Activated naive CD4-positive, alpha-beta T cell treated with anti-CD3 and anti-CD28 coated beads, Interleukin-2, amount 50 U/mL, for 24 hours (primary cell): ENCODE data around the gene RNU6-1.

Experiments
- H3K27ac Mint-ChIP-seq: one replicate; pipeline ENCODE4 v1.8.0; 2021; ENCODE audit warnings: mild to moderate bottlenecking, mixed read lengths
- H3K27me3 Mint-ChIP-seq: one replicate; pipeline ENCODE4 v1.8.0; 2021; ENCODE audit warnings: mixed read lengths
- H3K36me3 Mint-ChIP-seq: one replicate; pipeline ENCODE4 v1.8.0; 2021; ENCODE audit warnings: mixed read lengths
- H3K4me1 Mint-ChIP-seq: one replicate; pipeline ENCODE4 v1.8.0; 2021; ENCODE audit warnings: mixed read lengths
- H3K4me3 Mint-ChIP-seq: one replicate; pipeline ENCODE4 v1.8.0; 2021; ENCODE audit warnings: mild to moderate bottlenecking, mixed read lengths
- H3K9me3 Mint-ChIP-seq: one replicate; pipeline ENCODE4 v1.8.0; 2021; ENCODE audit warnings: mixed read lengths

Gene RNU6-1

DNA sequence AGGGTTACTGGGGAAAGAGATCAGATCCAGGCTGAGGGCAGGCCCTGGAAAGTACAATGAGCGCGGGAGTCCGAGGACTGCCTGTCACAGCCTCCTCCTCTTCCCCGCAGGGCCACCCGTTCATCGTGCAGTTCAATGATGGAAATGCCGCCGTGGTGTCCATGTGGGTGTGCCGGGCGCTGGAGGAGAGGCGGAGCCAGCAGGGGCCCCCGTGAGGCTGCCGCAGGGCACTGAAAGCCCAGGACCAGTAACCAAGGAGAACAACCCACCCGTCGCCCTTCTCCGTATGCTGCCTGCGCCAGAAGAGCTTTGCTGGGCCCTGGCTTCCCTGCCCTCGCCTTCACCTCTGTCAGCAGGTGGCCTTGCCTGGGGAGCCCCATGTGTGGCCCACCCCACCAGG lies 33.3 kb downstream of the RNU6-1 start:
- Mint-ChIP-seq H3K27me3 (no peaks in the 10 kb centered on the region), H3K36me3 (peaks cover 3% of the 10 kb centered on the region), H3K4me3 (no peak overlapping the region), H3K4me1 (no peaks in the 10 kb centered on the region), H3K9me3 (no peaks in the 10 kb centered on the region), H3K27ac (no peak overlapping the region)

DNA sequence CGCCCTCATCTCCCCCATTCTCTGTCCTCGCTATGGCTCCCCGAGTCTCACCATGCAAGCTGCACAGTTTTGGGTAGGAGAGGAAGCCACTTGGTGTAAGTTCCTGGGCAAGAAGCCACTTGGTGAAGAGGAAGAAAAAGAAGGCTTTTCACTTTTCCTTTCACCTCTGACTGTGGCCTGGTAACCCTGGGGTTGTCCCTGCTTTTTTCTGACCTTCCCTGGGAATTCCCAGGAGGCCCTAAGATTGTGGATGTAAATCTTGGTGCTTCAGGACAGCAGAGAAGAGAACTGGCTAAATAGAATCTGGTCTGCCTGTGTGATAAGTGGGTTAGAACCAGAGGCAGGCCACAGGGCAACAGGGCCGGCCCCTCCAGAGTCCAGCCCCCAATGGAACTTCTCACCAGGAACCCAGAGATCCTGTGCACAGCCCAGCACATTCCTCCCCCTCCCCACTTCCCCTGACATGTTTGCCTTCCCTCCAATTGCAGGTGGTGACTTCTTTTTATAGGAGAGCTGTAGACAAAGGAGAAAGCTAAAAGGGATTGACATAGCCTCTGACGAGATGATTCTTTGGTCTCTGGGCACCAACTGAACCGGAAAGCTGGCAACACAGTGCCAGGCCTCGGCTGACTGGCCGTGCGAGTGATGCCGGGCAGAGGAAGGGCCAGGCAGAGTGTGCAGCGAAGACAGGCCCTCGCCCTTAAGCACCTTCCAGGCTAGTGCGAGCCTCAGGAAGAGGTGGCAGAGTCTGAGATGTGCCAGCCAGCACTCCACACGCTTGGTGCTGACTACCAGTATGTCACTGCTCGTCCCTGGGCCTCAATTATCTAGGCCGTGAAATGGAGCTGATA lies 34.0 kb downstream of the RNU6-1 start:
- H3K4me1 Mint-ChIP-seq, result no peaks in the 10 kb centered on the region

DNA sequence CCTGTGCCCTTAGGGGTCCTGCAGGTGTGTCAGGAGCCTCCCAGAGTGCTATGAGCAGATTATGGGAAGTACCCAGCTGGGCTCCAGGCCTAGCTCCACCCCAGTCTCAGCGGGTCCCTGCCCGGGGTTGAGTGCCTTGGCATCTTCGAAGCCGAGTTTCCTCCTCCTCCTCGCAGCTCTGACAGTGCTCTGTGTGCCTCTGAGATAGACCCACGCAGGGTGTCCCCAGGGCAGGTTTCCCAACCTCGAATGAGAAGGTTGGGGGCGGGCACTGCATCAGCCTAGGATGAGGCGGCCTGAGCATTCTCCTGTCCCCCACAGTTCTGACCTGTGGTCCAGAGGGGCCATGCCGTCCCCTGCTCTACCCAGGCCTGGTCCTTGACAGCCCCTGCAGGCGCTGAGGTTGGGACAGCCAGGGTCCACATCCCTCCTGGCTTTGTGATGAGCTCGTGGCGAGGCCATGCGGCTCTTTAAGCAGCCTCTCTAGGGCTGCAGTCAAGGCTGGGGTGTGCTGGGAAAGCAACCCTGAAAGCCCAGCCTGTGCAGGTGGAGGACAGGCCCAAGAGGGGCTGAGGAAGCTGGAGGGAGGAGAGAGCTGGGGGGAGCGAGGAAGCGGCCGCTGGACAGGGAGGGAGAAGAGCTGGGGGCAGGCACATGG lies 34.7 kb downstream of the RNU6-1 start:
- Mint-ChIP-seq H3K27ac (no peak overlapping the region), H3K27me3 (no peaks in the 10 kb centered on the region), H3K36me3 (peaks cover 8% of the 10 kb centered on the region), H3K9me3 (no peaks in the 10 kb centered on the region), H3K4me3 (no peak overlapping the region), H3K4me1 (no peaks in the 10 kb centered on the region)

More for the DNA sequence above, 34.0 kb downstream of the RNU6-1 start:
- Mint-ChIP-seq H3K27ac (no peak overlapping the region), H3K9me3 (no peaks in the 10 kb centered on the region), H3K27me3 (no peaks in the 10 kb centered on the region), H3K36me3 (peaks cover 3% of the 10 kb centered on the region), H3K4me3 (no peak overlapping the region)

- Mint-ChIP-seq H3K4me3 (no peak overlapping the region), H3K27me3 (no peaks in the 10 kb centered on the region), H3K4me1 (no peaks in the 10 kb centered on the region), H3K27ac (no peak overlapping the region), H3K9me3 (no peaks in the 10 kb centered on the region), H3K36me3 (peaks cover 8% of the 10 kb centered on the region)
These were observed 35.6 kb downstream of the RNU6-1 start for GRCh38 chr15:67803996-67804843.

GRCh38 chr15:67803299-67803698 lies 36.5 kb downstream of the RNU6-1 start:
- H3K4me3 Mint-ChIP-seq, result no peak overlapping the region
- no peaks in the 10 kb centered on the region for H3K9me3 Mint-ChIP-seq
- H3K27me3 Mint-ChIP-seq, result no peaks in the 10 kb centered on the region
- H3K36me3 Mint-ChIP-seq, result peaks cover 4% of the 10 kb centered on the region
- H3K27ac Mint-ChIP-seq, result no peak overlapping the region
- H3K4me1 Mint-ChIP-seq, result no peaks in the 10 kb centered on the region

- Mint-ChIP-seq H3K4me3 (no peak overlapping the region), H3K27me3 (no peaks in the 10 kb centered on the region), H3K4me1 (no peaks in the 10 kb centered on the region), H3K36me3 (peaks cover 7% of the 10 kb centered on the region), H3K27ac (no peak overlapping the region), H3K9me3 (no peaks in the 10 kb centered on the region)
These were observed 37.6 kb downstream of the RNU6-1 start for GRCh38 chr15:67801926-67802914.

- no peaks in the 10 kb centered on the region for H3K9me3 Mint-ChIP-seq
- H3K36me3 Mint-ChIP-seq, result peaks cover 8% of the 10 kb centered on the region
- no peak overlapping the region for H3K4me3 Mint-ChIP-seq
- H3K27me3 Mint-ChIP-seq, result no peaks in the 10 kb centered on the region
- no peaks in the 10 kb centered on the region for H3K4me1 Mint-ChIP-seq
- H3K27ac Mint-ChIP-seq, result no peak overlapping the region
These were observed 38.7 kb downstream of the RNU6-1 start for GRCh38 chr15:67801142-67801541.

DNA sequence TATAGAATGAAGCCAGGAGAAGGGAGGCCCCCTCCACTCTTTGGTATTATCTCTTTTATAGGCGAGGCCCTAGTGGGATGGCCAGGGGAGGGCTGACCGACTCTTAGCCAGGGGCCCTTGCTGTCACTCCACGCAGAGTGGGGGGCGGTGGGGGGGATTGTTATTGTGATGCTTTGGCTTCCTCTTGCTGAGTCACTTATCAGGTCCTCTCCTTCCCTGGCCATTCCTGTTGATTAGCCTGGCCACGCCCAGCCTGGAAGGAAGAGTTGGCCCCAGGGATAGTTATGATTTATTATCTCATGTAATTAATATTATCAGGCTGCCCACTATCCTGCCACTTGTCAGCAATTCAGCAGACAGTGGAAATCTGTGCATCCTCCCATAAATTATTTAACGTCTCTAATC lies 40.0 kb downstream of the RNU6-1 start:
- Mint-ChIP-seq H3K9me3 (no peaks in the 10 kb centered on the region), H3K4me3 (no peak overlapping the region), H3K27ac (no peak overlapping the region), H3K36me3 (peaks cover 14% of the 10 kb centered on the region), H3K27me3 (no peaks in the 10 kb centered on the region), H3K4me1 (no peaks in the 10 kb centered on the region)

- H3K4me1 Mint-ChIP-seq, result no peaks in the 10 kb centered on the region
- H3K4me3 Mint-ChIP-seq, result no peak overlapping the region
- H3K27ac Mint-ChIP-seq, result no peak overlapping the region
- H3K27me3 Mint-ChIP-seq, result no peaks in the 10 kb centered on the region
- H3K36me3 Mint-ChIP-seq, result peaks cover 29% of the 10 kb centered on the region
- no peaks in the 10 kb centered on the region for H3K9me3 Mint-ChIP-seq
These were observed 43.4 kb downstream of the RNU6-1 start for GRCh38 chr15:67796196-67797127.

GRCh38 chr15:67794832-67795574 lies 44.8 kb downstream of the RNU6-1 start:
- Mint-ChIP-seq H3K27me3 (no peaks in the 10 kb centered on the region), H3K36me3 (peaks cover 30% of the 10 kb centered on the region), H3K4me1 (no peaks in the 10 kb centered on the region), H3K4me3 (no peak overlapping the region), H3K27ac (no peak overlapping the region), H3K9me3 (no peaks in the 10 kb centered on the region)

DNA sequence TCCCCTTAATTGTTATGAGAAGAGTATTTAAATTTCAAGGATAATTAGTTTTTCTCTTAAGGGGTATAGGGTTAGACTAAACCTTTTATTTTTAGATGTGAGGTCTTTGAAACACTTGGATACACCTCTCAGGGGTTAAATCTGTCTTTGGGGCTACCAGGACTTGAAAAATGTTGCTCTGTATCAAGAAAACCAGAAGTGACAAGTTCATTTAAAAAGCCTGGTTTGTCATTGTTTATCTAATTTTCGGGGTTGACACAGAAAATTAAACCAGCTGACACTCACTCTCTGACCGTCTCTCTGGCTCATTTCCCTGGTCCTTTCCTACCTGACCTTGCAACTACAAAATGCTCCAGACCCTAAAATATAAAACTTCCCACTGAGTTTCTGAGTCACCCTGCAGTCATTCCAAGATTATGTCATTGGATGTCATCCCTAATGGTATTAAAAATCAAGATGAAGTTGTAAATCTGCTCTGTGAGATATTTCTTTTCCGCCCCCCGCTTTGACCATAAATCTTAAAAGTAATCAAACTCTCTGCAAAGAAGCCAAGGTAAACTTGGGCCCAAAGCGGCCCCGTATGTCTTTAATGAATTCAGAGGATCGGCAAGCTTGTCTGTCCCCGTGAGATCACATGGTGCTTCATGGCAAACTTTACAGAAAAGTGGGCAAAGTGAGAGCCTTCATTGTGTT lies 47.4 kb downstream of the RNU6-1 start:
- H3K27ac Mint-ChIP-seq, result no peak overlapping the region
- no peaks in the 10 kb centered on the region for H3K27me3 Mint-ChIP-seq
- no peak overlapping the region for H3K4me3 Mint-ChIP-seq
- H3K9me3 Mint-ChIP-seq, result no peaks in the 10 kb centered on the region
- peaks cover 34% of the 10 kb centered on the region for H3K36me3 Mint-ChIP-seq
- no peaks in the 10 kb centered on the region for H3K4me1 Mint-ChIP-seq

DNA sequence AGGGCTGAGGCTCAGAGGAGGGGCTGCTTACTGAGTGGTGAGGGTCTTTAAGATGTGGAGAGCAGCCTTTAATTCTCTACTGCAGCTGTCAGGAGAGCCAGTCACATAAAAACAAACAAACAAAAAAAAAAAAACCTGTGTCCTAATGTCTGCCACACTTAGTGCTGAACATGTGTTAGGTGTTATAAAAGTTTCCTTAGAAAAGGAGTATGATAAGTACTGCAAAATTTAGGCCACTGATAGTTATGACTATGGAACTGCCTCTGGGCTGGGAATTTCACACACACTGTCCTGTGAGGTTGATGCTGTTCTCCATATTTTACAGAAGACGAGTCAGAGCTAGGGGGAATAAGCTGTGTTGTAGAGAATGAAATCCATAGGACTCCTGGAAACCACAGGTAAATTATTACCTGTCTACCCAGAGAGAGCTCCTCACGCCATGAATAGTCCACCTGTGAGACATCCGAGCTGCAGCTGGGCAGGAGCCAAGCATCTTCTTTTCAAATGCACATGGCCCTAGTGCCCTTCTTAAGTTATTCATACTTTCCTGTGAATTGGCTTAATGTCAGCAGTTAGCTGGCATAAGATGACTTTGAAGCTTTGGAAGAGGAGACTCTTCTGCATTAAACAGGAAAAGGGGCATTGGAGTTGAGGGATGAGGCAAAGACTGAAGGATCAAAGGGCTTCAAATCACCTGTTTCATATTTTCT lies 49.1 kb downstream of the RNU6-1 start:
- no peaks in the 10 kb centered on the region for H3K27me3 Mint-ChIP-seq
- no peak overlapping the region for H3K4me3 Mint-ChIP-seq
- H3K36me3 Mint-ChIP-seq, result peaks cover 38% of the 10 kb centered on the region
- H3K4me1 Mint-ChIP-seq, result no peaks in the 10 kb centered on the region
- no peak overlapping the region for H3K27ac Mint-ChIP-seq
- no peaks in the 10 kb centered on the region for H3K9me3 Mint-ChIP-seq
